Activated CD8-positive, alpha-beta memory T cell treated with anti-CD3 and anti-CD28 coated beads, Interleukin-2, amount 50 U/mL, for 48 hours (primary cell): ENCODE data around the gene CERT1.
"Not testable (repeated sequence)": the region's sequence is repeated elsewhere in the genome, so short reads cannot be mapped to it uniquely, and the experiment has no call there.

Source experiments
- DNase-seq: peaks from one replicate; pipeline ENCODE4 v3.0.0-alpha.2; 2020

The CERT1 gene

GRCh38 chr5:75337366-75338021 is 173.9 kb downstream of the CERT1 start:
- peak; percentile 77 for DNase-seq

- DNase-seq = peak; percentile 96
Observed at GRCh38 chr5:75336615-75337336, 174.7 kb downstream of the CERT1 start, which contains the start of gene HMGCR. TSS of gene HMGCR (plus strand) at chr5:75337220. CDS start at chr5:75342606, 5,386 bp downstream.

GRCh38 chr5:75335952-75336614 is 175.3 kb downstream of the CERT1 start:
- no peak for DNase-seq

GRCh38 chr5:75335486-75335885 is 175.9 kb downstream of the CERT1 start:
- no peak for DNase-seq

GRCh38 chr5:75334413-75334812 is 177.0 kb downstream of the CERT1 start:
- not testable (repeated sequence) for DNase-seq

GRCh38 chr5:75333759-75334158 is 177.7 kb downstream of the CERT1 start:
- DNase-seq = not testable (repeated sequence)

GRCh38 chr5:75331095-75332090 is 180.0 kb downstream of the CERT1 start:
- DNase-seq = no peak

- no peak for DNase-seq
Observed at GRCh38 chr5:75330404-75330803, 181.0 kb downstream of the CERT1 start.
